ENCODE measurements around the gene ANKRD29.
"Not testable (repeated sequence)": the region's sequence is repeated elsewhere in the genome, so short reads cannot be mapped to it uniquely, and the experiment has no call there.

Gene ANKRD29

GRCh38 chr18:23578891-23579653 lies 83.6 kb downstream of the ANKRD29 start:
- DNase-seq, result peak in 1 of 2 donors; percentile 6

- no peak for DNase-seq
These were observed 84.5 kb downstream of the ANKRD29 start for GRCh38 chr18:23578067-23578701.

DNA sequence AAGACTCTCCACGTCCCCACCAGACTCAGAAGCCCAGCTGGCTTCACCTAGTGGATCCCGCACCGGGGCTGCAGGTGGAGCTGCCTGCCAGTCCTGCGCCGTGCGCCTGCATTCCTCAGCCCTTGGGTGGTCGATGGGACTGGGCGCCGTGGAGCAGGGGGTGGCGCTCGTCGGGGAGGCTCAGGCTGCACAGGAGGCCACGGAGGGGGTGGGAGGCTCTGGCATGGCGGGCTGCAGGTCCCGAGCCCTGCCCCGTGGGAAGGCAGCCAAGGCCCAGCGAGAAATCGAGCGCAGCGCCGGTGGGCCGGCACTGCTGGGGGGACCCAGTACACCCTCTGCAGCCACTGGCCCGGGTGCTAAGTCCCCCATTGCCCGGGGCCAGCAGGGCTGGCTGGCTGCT lies 85.2 kb downstream of the ANKRD29 start:
- not testable (repeated sequence) for DNase-seq

- DNase-seq, result no peak
These were observed 87.4 kb downstream of the ANKRD29 start for GRCh38 chr18:23575309-23575651.

GRCh38 chr18:23574611-23575308 lies 88.0 kb downstream of the ANKRD29 start:
- DNase-seq, result no peak

GRCh38 chr18:23573626-23574431 lies 88.9 kb downstream of the ANKRD29 start:
- DNase-seq, result no peak

GRCh38 chr18:23573020-23573419 lies 89.7 kb downstream of the ANKRD29 start:
- DNase-seq, result no peak

DNA sequence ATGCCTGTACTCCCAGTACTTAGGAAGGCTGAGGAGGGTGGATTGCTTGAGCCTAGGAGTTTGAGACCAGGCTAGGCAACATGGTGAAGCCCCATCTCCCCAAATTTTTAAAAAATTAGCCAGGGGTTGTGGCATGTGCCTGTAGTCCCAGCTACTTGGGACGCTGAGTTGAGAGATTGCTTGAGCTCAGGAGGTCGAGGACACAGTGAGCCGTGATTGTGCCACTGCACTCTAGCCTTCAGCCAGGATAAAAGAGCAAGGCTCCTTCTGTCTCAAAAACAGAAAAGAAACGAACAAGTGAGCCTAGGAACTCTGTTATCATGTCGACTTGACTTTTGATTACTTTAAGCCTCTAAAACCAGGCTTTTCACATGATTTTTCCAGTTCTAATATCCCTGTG lies 90.1 kb downstream of the ANKRD29 start:
- no peak for DNase-seq

DNA sequence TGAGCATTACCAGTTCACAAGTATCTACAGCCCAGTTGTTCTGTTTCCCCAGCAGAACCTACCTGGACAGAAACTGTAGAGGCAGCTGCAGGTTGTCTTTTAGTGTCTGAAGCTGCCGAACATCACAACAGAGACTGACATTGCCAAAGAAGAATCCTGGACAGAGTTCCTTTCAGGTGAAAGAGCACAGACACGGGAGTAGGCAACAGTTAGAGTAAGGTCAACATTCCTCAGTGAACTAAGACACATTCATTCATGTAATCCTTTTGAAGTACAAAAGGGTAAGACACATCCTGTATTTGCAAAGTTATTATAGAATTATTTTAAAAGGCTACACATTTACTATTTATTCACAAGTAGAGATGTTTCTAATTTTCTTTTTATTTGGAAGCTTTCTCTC lies 90.7 kb downstream of the ANKRD29 start:
- DNase-seq, result no peak

DNA sequence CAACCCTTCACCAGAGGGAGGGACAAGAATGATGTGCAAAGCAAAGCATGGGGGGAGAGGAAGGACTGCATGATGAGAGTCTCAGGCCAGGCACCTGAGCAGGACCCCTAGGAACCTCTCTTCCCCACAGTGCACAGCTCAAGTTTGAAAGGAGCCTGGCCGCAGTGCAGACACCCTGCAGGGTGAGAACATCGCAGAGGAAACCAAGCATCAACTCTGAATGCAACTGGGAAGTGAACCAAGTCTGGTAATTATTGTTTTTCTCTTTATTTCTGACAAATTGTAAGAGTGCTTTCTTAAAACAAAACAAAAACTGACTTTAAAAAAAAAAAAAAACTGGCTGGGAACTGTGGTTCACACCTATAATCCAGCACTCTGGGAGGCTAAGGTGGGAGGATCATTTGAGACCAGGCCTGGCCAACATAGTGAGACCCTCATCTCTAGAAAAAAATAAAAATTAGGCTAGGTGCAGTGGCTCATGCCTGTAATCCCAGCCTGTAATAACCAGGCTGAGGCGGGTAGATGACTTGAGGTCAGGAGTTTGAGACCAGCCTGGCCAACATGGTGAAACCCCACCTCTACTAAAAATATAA lies 91.7 kb downstream of the ANKRD29 start:
- DNase-seq, result peak in 1 of 2 donors; percentile 4

DNA sequence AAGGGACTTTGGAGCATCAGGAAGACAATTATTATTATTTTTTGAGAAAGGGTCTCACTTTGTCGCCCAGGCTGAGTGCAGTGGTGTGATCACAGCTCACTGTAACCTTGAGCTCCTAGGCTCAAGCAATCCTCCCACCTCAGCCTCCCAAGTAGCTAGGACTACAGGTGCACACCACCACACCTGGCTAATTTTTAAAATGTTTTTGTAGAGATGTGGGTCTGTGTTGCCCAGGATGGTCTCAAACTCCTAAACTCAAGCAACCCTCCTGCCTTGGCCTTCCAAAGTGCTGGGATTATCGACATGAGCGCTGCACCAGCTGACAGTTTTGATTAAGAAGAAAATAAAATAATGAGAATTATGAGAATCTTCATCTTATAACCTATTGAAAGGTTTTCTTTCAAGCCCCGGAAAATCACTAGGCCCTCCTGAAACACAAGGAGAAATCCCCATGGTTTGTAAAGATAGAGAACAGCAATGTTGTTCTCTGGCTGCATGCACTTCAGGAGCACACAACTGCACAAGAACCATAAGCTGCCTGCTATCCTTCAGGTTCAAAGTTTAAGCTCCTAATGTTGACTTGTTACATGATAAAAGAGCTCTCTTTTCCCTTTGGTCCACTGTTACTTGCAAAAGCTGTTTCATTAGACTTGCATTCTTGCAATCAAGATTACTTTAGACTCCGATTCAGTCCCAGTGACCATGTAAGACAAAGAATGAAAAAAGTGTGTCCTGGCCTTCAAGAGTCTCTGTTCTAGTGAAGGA lies 93.2 kb downstream of the ANKRD29 start:
- DNase-seq, result no peak

DNA sequence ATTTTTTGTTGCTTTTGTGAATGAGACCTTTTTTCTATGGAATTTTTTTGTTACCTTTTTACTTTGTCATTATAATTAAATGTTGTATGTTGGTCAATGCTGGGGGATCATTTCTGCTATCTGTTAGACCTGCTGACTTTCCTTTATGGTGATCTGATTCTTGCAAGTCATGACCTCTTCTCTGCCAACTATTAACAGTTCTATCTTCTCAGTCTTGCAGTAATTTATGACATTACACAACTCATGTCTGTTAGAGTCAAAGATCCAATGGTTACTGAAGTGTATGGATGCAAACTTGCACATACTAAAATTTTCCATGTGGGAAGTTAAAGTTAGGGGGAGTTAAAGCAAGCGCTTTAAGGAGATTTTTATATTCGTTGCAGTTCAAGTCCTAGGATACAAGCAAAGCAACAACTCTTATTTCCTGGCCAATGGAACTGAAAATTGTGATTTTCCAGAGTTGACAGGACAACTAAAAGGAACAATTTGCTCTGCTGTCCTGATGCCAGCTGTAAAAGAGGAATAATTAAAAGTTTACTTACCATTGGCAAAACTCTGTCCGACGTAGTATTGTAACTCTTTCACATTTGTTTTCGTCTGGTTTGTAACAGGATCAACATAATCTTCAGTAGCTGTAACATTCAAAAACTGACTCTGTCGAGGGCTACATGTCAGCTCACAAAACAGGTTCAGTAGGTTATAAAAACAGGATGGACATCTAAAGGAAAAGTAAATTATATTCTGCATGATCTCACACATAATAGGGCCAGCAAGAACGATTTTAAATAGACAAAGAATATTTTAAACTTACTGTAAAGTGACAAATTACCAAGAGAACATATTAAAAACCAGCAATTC lies 94.2 kb downstream of the ANKRD29 start:
- DNase-seq, result no peak

DNA sequence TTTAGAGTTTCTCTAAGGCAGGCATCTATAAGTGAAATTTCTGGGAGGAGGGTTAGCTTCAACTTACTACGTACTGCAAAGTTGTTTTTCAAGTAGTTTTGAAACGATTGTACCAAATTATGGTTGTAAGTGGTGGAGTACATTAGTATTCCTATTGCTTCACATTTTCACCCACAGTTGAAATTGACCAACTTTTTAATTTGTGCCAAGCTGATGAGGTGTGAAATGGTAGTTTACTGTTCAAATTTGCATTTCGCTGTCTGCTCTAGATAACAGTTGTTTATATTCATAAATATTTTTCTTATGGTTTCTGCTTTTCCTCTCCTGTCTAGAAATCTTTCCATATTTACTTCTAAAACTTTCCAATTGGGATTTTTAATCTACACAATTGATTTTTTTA lies 95.0 kb downstream of the ANKRD29 start:
- DNase-seq, result no peak

DNA sequence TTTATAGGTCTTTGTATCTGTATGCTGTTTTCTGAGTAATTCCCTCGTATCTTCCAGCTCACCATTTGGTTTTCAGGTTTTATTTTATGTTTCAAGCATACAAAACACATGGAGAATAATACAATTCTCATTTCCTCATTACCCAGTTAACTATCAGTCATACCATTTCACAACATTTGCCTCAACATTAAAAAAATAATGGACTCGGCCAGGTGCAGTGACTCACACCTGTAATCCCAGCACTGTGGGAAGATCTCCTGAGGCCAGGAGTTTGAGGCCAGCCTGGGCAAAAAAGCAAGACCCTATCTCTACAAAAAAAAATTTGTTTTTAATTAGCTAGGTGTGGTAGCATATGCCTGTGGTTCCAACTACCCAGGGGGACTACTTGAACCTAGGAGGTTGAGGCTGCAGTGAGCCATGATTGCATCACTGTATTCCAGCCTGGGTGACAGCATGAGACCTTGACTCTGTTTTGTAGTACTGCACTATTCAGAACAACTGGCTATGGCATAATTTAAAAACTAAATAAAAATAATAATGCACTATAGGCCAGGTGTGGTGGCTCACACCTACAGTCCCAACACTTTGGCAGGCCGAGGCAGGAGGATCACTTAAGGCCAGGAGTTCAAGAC lies 96.7 kb downstream of the ANKRD29 start:
- no peak for DNase-seq

DNA sequence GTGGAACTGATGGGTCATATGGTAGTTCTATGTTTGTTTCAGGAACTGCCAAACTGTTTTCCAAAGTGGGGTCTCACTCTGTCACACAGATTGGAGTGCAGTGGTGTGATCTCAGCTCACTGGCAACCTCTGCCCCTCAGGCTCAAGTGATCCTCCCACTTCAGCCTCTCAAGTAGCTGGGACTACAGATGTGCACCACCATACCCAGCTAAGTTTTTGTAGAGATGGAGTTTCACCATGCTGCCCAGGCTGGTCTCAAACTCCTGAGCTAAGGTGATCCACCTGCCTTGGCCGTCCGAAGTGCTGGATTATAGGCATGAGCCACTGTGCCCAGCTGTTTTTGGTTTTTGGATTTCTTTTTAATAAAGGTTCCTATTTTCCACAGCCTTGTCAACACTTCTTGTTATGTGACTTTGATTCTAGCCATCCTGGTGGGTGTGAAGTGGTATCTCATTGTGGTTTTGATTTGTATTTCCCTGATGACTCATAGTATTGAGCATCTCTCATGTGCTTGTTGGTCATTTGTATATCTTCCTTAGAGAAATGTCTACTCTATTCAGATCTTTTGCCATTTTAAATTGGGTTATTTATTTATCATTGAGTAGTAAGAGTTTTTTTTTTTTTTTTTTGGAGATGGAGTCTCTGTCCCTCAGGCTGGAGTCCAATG lies 99.2 kb downstream of the ANKRD29 start:
- no peak for DNase-seq

DNA sequence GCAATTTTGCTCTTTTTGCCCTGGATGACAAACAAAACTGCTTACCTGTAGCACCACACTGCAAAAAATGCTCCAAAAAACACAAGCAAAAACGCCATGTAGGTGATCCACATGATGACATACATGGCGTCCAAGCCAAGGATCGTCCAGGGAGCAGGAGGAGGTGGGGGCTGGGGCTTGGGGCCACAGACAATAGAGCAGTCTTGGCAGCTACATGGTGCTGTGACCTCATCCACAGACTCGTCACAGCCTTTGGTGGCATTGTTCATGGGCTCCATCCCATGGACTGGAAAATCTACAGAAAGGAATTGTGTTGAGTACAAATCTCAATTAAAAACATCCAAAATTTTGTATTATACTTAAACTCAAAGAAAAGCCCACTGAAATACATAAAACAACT lies 102.5 kb downstream of the ANKRD29 start:
- peak; percentile 57 to 64 for DNase-seq

- not testable (repeated sequence) for DNase-seq
These were observed 105.2 kb downstream of the ANKRD29 start for GRCh38 chr18:23557511-23557910.

DNA sequence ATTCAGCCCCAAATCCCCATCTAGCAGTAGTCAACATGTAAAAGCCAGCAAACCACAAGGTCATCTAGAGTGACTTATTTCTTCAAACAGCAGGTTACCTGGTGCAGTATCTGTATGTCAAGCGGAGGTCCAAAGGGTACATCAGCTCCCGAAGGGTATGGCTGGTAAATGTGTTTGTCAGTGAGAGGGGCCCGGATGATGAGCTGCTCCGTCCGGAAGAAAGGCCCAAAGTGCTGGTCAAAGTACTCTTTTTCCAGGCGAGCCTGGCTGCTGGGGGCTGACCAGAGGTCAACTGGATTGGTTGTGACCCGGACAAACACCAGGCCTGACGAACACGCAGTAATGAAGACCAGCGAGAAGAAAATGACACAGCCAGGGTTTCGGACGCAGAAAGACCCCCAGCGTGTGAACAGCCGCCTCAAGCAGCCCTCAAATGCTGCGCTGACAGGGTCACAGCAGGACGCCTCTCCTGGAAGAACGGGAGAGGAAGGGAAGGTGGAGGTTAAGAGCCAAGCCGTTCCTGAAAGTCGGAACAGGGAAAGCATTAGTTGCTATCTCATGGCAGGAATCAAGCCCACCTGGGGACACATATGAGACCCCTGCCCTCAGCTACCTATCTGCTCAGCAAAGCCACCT lies 106.4 kb downstream of the ANKRD29 start:
- DNase-seq, result no peak

DNA sequence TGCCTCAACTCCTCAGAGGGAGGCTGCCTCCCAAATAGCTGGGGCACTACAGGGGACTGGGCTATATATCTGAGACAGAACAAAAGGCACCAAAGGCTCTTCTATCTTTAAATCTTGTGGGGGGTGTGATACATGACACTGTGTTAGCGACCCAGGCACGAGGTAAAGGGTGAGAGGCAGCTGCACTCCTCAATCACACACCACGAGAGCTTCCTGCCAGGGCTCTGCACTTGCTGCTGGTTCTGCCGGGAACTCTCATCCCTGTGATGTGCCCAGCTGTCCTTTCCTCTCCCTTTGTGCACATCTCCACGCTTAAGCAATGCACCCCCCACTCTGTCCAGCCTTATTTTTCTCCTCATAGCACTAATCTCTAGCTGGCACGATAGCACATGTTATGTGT lies 108.8 kb downstream of the ANKRD29 start:
- no peak for DNase-seq

Measured in hippocampal formation (tissue), 2 donors.